DOHH2 (cell line): Measurements from ENCODE around the gene SCRG1.

Source experiments
- H3F3A ChIP-seq: fragments of 200-600 bp; sonication (generic), shearing (Covaris generic); 2 replicates; pipeline ENCODE4 v1.6.0; 2016; ENCODE audit warnings: antibody characterized with exemption, mild to moderate bottlenecking; ENCODE audit not compliant: control insufficient read depth, insufficient read depth
- H3K27ac ChIP-seq: fragments of 200-600 bp; sonication (generic); 2 replicates; pipeline ENCODE4 v1.5.1; 2014; ENCODE audit warnings: low read depth, mild to moderate bottlenecking, low read length, moderate library complexity
- H3K27me3 ChIP-seq: fragments of 200-600 bp; sonication (generic); 2 replicates; pipeline ENCODE4 v1.6.1; 2014; ENCODE audit warnings: mild to moderate bottlenecking, low read length, mixed read lengths; ENCODE audit not compliant: control insufficient read depth
- H3K36me3 ChIP-seq: fragments of 200-600 bp; sonication (generic); 2 replicates; pipeline ENCODE4 v1.6.1; 2014; ENCODE audit warnings: mild to moderate bottlenecking, low read length, moderate library complexity, mixed read lengths; ENCODE audit not compliant: control insufficient read depth
- H3K4me1 ChIP-seq: fragments of 200-600 bp; sonication (generic); 2 replicates; pipeline ENCODE4 v1.6.1; 2014; ENCODE audit warnings: mild to moderate bottlenecking, low read length, mixed read lengths; ENCODE audit not compliant: control insufficient read depth
- H3K4me2 ChIP-seq: fragments of 200-600 bp; sonication (generic); 2 replicates; pipeline ENCODE4 v1.6.0; 2014; ENCODE audit warnings: mild to moderate bottlenecking, low read length, moderate library complexity
- H3K4me3 ChIP-seq: fragments of 200-600 bp; sonication (generic); 2 replicates; pipeline ENCODE4 v1.5.1; 2014; ENCODE audit warnings: mild to moderate bottlenecking, low read length, mixed read lengths
- H3K79me2 ChIP-seq: fragments of 200-600 bp; sonication (generic); 2 replicates; pipeline ENCODE4 v1.6.1; 2014; ENCODE audit warnings: mild to moderate bottlenecking, low read length, mixed read lengths; ENCODE audit not compliant: control insufficient read depth
- H3K9me2 ChIP-seq: fragments of 200-600 bp; sonication (generic); replicated peaks from 2 replicates; pipeline ENCODE4 v1.6.1; 2014; ENCODE audit warnings: mild to moderate bottlenecking, low read length, mixed read lengths; ENCODE audit not compliant: control insufficient read depth
- H3K9me3 ChIP-seq: fragments of 200-600 bp; sonication (generic); 2 replicates; pipeline ENCODE4 v1.6.1; 2014; ENCODE audit warnings: antibody characterized with exemption, low read length, mixed read lengths; ENCODE audit not compliant: control insufficient read depth, insufficient read depth
- H4K20me1 ChIP-seq: fragments of 200-600 bp; sonication (generic); 2 replicates; pipeline ENCODE4 v1.6.0; 2014; ENCODE audit warnings: low read depth, mild to moderate bottlenecking, antibody characterized with exemption, low read length, moderate library complexity; ENCODE audit not compliant: control insufficient read depth, insufficient read depth
- CTCF ChIP-seq: fragments of 200-600 bp; sonication (generic); IDR thresholded peaks from one replicate; pipeline ENCODE4 v1.5.1; 2014; ENCODE audit warnings: antibody characterized with exemption, mild to moderate bottlenecking, low read depth, low read length; ENCODE audit not compliant: poor library complexity, severe bottlenecking
- EZH2phosphoT487 ChIP-seq: fragments of 200-600 bp; sonication (generic); IDR thresholded peaks from 2 replicates; pipeline ENCODE4 v1.6.1; 2017; ENCODE audit warnings: borderline replicate concordance, mild to moderate bottlenecking, antibody characterized with exemption, low read length, moderate library complexity, mixed read lengths

The SCRG1 gene

GRCh38 chr4:173357939-173358338, 41.0 kb downstream of the SCRG1 start:
- Histone ChIP-seq H3K27ac (no peak overlapping the region), H3K36me3 (no peaks in the 10 kb centered on the region), H3F3A (no peaks in the 10 kb centered on the region), H3K27me3 (0 out of 2 replicates have a peak, but pooled peaks cover 2% of the 10 kb centered on the region), H3K79me2 (no peaks in the 10 kb centered on the region), H3K9me2 (no peaks in the 10 kb centered on the region), H3K4me2 (no peak overlapping the region), H3K4me1 (peaks cover 12% of the 10 kb centered on the region), H4K20me1 (no peaks in the 10 kb centered on the region), H3K4me3 (no peak overlapping the region), H3K9me3 (no peaks in the 10 kb centered on the region)
- TF ChIP-seq CTCF = no peak
- TF ChIP-seq EZH2phosphoT487 = no peak

GRCh38 chr4:173347467-173347866, 51.4 kb downstream of the SCRG1 start:
- no peaks in the 10 kb centered on the region for H3K9me2 ChIP-seq
- H4K20me1 ChIP-seq = no peaks in the 10 kb centered on the region
- H3K27ac ChIP-seq = no peak overlapping the region
- no peaks in the 10 kb centered on the region for H3K79me2 ChIP-seq
- H3K4me3 ChIP-seq = no peak overlapping the region
- TF ChIP-seq CTCF (no peak), EZH2phosphoT487 (no peak)
- H3K27me3 ChIP-seq = no peaks in the 10 kb centered on the region
- peaks cover 9% of the 10 kb centered on the region for H3K4me1 ChIP-seq
- H3K36me3 ChIP-seq = no peaks in the 10 kb centered on the region
- H3F3A ChIP-seq = no peaks in the 10 kb centered on the region
- H3K4me2 ChIP-seq = no peak overlapping the region
- no peaks in the 10 kb centered on the region for H3K9me3 ChIP-seq

GRCh38 chr4:173346074-173346473, 52.8 kb downstream of the SCRG1 start:
- no peaks in the 10 kb centered on the region for H3K9me3 ChIP-seq
- no peaks in the 10 kb centered on the region for H3F3A ChIP-seq
- no peaks in the 10 kb centered on the region for H3K36me3 ChIP-seq
- no peaks in the 10 kb centered on the region for H3K27me3 ChIP-seq
- H3K4me3 ChIP-seq = no peak overlapping the region
- H3K79me2 ChIP-seq = peaks cover 1% of the 10 kb centered on the region; the same call in 1 of the 2 replicates
- no peak overlapping the region for H3K4me2 ChIP-seq
- H4K20me1 ChIP-seq = no peaks in the 10 kb centered on the region
- peaks cover 10% of the 10 kb centered on the region for H3K4me1 ChIP-seq
- TF ChIP-seq CTCF (no peak), EZH2phosphoT487 (no peak)
- no peaks in the 10 kb centered on the region for H3K9me2 ChIP-seq
- no peak overlapping the region for H3K27ac ChIP-seq
